T-helper 22 cell (primary cell): Measurements from ENCODE around the gene SHTN1.

Experiments used
- DNase-seq: peaks from one replicate; pipeline ENCODE4 v3.0.0-alpha.2; 2020; ENCODE audit warnings: low read depth

SHTN1 gene

GRCh38 chr10:116833986-116834985, 170.7 kb downstream of the SHTN1 start:
- DNase-seq = no peak

GRCh38 chr10:116831790-116832189, 173.2 kb downstream of the SHTN1 start:
- DNase-seq = no peak
